ENCODE measurements around the gene ARHGAP6.

ARHGAP6 gene

DNA sequence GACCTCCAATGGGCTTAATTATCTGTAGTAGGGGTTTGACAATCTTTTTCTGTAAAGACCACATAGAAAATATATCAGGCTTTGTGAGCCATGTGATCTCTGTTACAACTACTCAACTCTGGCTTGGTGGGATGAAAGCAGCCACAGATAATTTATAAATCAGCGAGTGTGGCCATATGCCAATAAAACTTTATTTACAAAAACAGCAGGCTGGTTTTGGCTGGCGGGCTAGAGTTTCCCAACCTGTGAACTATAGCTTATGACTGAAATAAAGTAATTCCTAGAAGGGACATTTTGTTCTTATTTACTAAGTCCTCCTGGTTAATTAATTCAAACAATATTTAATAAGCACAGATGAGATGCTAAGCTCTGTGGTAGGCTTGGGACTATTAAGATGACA lies 408.4 kb downstream of the ARHGAP6 start:
- TF ChIP-seq SPI1 (IDR thresholded peaks at IDR 0.05; ENCODE audit: borderline replicate concordance, low read depth) (no peak), POLR2AphosphoS5 (IDR thresholded peaks at IDR 0.05; ENCODE audit: low read depth) (no peak), GABPA (IDR thresholded peaks at IDR 0.05; ENCODE audit: low read depth) (no peak), CTCF (IDR thresholded peaks at IDR 0.05; ENCODE audit: insufficient read depth, low read length) (no peak)
- TF ChIP-seq, protein P1, sequence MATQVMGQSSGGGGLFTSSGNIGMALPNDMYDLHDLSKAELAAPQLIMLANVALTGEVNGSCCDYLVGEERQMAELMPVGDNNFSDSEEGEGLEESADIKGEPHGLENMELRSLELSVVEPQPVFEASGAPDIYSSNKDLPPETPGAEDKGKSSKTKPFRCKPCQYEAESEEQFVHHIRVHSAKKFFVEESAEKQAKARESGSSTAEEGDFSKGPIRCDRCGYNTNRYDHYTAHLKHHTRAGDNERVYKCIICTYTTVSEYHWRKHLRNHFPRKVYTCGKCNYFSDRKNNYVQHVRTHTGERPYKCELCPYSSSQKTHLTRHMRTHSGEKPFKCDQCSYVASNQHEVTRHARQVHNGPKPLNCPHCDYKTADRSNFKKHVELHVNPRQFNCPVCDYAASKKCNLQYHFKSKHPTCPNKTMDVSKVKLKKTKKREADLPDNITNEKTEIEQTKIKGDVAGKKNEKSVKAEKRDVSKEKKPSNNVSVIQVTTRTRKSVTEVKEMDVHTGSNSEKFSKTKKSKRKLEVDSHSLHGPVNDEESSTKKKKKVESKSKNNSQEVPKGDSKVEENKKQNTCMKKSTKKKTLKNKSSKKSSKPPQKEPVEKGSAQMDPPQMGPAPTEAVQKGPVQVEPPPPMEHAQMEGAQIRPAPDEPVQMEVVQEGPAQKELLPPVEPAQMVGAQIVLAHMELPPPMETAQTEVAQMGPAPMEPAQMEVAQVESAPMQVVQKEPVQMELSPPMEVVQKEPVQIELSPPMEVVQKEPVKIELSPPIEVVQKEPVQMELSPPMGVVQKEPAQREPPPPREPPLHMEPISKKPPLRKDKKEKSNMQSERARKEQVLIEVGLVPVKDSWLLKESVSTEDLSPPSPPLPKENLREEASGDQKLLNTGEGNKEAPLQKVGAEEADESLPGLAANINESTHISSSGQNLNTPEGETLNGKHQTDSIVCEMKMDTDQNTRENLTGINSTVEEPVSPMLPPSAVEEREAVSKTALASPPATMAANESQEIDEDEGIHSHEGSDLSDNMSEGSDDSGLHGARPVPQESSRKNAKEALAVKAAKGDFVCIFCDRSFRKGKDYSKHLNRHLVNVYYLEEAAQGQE (IDR thresholded peaks at IDR 0.05; ENCODE audit: insufficient replicate concordance, low read depth), result no peak
- H3K27me3 ChIP-seq (ENCODE audit: insufficient read depth, poor library complexity, severe bottlenecking), result no peaks in the 10 kb centered on the region
- no peak overlapping the region for H3K4me3 ChIP-seq (replicated peaks; ENCODE audit: insufficient read depth, low read length)
- no peak overlapping the region for H3K27ac ChIP-seq (replicated peaks)
- DNase-seq (ENCODE audit: low read depth in 1 of 2, low spot score in 1 of 2), result no peak

GRCh38 chrX:11254417-11255109 lies 411.2 kb downstream of the ARHGAP6 start:
- no peak for TF ChIP-seq SPI1 (IDR thresholded peaks at IDR 0.05; ENCODE audit: borderline replicate concordance, low read depth)
- TF ChIP-seq CTCF (IDR thresholded peaks at IDR 0.05; ENCODE audit: insufficient read depth, low read length), result no peak
- TF ChIP-seq, protein P1 (IDR thresholded peaks at IDR 0.05; ENCODE audit: insufficient replicate concordance, low read depth), result no peak
- no peak for TF ChIP-seq GABPA (IDR thresholded peaks at IDR 0.05; ENCODE audit: low read depth)
- no peak for TF ChIP-seq POLR2AphosphoS5 (IDR thresholded peaks at IDR 0.05; ENCODE audit: low read depth)
- Histone ChIP-seq H3K27me3 (ENCODE audit: insufficient read depth, poor library complexity, severe bottlenecking) (no peaks in the 10 kb centered on the region), H3K4me3 (replicated peaks; ENCODE audit: insufficient read depth, low read length) (no peak overlapping the region), H3K27ac (replicated peaks) (no peak overlapping the region)
- no peak for DNase-seq (ENCODE audit: low read depth in 1 of 2, low spot score in 1 of 2)

DNA sequence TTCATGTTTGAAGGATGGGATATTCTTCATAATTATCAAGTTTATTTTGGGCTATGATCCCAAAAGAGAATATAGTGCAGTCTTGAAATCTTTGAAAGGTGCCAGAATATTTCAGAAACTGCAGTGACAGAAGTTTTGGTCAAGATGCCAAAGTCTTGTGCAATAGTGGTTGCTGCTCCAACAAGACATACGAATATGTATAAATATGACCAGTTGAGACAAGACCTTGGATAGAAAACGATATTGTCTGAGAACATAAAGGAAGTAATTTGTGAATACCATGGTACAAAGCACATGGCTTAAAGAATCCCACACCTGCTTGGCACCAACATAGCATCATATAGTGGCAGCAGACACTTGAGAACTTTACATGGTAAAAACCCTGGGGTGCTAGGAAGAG lies 421.1 kb downstream of the ARHGAP6 start:
- TF ChIP-seq SPI1 (IDR thresholded peaks at IDR 0.05; ENCODE audit: borderline replicate concordance, low read depth) (no peak), GABPA (IDR thresholded peaks at IDR 0.05; ENCODE audit: low read depth) (no peak), CTCF (IDR thresholded peaks at IDR 0.05; ENCODE audit: insufficient read depth, low read length) (no peak), POLR2AphosphoS5 (IDR thresholded peaks at IDR 0.05; ENCODE audit: low read depth) (no peak)
- TF ChIP-seq, protein P1 (IDR thresholded peaks at IDR 0.05; ENCODE audit: insufficient replicate concordance, low read depth), result no peak
- Histone ChIP-seq H3K27ac (replicated peaks) (no peak overlapping the region), H3K27me3 (ENCODE audit: insufficient read depth, poor library complexity, severe bottlenecking) (no peaks in the 10 kb centered on the region), H3K4me3 (replicated peaks; ENCODE audit: insufficient read depth, low read length) (no peak overlapping the region)
- no peak for DNase-seq (ENCODE audit: low read depth in 1 of 2, low spot score in 1 of 2)

Measured in HL-60 (cell line).